A673 (cell line): ENCODE data around the gene DLL3.

Experiments
- EZH2 ChIP-seq: fragments of 200-600 bp; sonication (generic); IDR thresholded peaks from 2 replicates; pipeline ENCODE4 v1.6.1; 2017; ENCODE audit warnings: borderline replicate concordance, low read depth, mild to moderate bottlenecking, mixed read lengths, antibody characterized with exemption, low read length; ENCODE audit not compliant: poor library complexity, severe bottlenecking
- TF ChIP-seq, protein P1 (sequence below): fragments of 300-800, 200-600 bp; sonication (generic); conservative IDR thresholded peaks from 2 replicates; pipeline ENCODE4 v1.5.1; 2017; ENCODE audit warnings: low read depth, mild to moderate bottlenecking, antibody characterized with exemption, low read length, moderate library complexity, mixed read lengths

- TF ChIP-seq, protein P1, sequence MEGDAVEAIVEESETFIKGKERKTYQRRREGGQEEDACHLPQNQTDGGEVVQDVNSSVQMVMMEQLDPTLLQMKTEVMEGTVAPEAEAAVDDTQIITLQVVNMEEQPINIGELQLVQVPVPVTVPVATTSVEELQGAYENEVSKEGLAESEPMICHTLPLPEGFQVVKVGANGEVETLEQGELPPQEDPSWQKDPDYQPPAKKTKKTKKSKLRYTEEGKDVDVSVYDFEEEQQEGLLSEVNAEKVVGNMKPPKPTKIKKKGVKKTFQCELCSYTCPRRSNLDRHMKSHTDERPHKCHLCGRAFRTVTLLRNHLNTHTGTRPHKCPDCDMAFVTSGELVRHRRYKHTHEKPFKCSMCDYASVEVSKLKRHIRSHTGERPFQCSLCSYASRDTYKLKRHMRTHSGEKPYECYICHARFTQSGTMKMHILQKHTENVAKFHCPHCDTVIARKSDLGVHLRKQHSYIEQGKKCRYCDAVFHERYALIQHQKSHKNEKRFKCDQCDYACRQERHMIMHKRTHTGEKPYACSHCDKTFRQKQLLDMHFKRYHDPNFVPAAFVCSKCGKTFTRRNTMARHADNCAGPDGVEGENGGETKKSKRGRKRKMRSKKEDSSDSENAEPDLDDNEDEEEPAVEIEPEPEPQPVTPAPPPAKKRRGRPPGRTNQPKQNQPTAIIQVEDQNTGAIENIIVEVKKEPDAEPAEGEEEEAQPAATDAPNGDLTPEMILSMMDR = no peak
- TF ChIP-seq EZH2 = no peak
These were observed 46.2 kb downstream of the DLL3 start for GRCh38 chr19:39544911-39545310.
